Measurements from ENCODE around the gene ITPKC. TPM values are rescaled to one million over a fixed set of nuclear protein-coding genes. Genes with fewer than 3 reads are reported as not detected.

ITPKC gene
- polyA plus RNA-seq, 1 of the 3 experiments (the other 2 are of a cell fraction) = 6.3 TPM

DNA sequence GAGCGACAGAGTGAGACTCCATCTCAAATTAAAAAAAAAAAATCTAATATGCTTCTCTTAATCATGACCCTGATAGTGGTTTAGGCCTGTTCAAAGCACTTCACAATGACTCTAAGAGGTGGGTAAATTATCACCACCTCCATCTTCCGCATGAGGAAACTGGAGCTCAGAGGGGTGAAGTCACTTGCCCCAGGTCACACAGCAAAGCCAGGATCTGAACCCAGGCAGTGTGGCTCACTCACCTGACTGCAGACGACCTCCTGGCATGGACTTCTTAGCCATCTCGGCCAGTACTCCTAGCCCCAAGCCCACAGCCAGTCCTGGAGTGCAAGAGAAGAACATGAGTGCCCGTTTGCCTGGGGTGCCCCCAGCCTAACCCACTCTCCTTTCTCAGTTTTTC lies 7.1 kb upstream of the ITPKC start:
- H3K9me2 ChIP-seq = no peaks in the 10 kb centered on the region
- H3K27ac ChIP-seq (ENCODE audit: low read depth in 2 of 2, low read length in 1 of 2) = no peak overlapping the region
- ChIA-PET POLR2A (no interaction called here), CTCF (no interaction called here)
- H3K4me3 ChIP-seq (ENCODE audit: low read depth in 2 of 2, low read length in 1 of 2) = no peak overlapping the region
- no peaks in the 10 kb centered on the region for H3K27me3 ChIP-seq (ENCODE audit: insufficient read depth)
- TF ChIP-seq ZBTB33 (IDR thresholded peaks at IDR 0.05; ENCODE audit: borderline replicate concordance, low read depth) (no peak), RFX5 (IDR thresholded peaks at IDR 0.05; ENCODE audit: low read length) (no peak), RAD21 (IDR thresholded peaks at IDR 0.05; ENCODE audit: low read length) (no peak), USF1 (IDR thresholded peaks at IDR 0.05; ENCODE audit: borderline replicate concordance, low read depth) (no peak), SMC3 (IDR thresholded peaks at IDR 0.05; ENCODE audit: low read depth, low read length) (no peak)
- TF ChIP-seq, protein P1, sequence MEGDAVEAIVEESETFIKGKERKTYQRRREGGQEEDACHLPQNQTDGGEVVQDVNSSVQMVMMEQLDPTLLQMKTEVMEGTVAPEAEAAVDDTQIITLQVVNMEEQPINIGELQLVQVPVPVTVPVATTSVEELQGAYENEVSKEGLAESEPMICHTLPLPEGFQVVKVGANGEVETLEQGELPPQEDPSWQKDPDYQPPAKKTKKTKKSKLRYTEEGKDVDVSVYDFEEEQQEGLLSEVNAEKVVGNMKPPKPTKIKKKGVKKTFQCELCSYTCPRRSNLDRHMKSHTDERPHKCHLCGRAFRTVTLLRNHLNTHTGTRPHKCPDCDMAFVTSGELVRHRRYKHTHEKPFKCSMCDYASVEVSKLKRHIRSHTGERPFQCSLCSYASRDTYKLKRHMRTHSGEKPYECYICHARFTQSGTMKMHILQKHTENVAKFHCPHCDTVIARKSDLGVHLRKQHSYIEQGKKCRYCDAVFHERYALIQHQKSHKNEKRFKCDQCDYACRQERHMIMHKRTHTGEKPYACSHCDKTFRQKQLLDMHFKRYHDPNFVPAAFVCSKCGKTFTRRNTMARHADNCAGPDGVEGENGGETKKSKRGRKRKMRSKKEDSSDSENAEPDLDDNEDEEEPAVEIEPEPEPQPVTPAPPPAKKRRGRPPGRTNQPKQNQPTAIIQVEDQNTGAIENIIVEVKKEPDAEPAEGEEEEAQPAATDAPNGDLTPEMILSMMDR (IDR thresholded peaks at IDR 0.05) = no peak
- peaks cover 0 to 6% of the 10 kb centered on the region in 2 experiments; a peak in 1 of 4 replicates for H3K4me1 ChIP-seq (ENCODE audit: control insufficient read depth in 1 of 2, insufficient read depth in 2 of 2, low read depth in 1 of 2, low read length in 1 of 2)
- peaks cover 6 to 46% of the 10 kb centered on the region in 2 experiments for H3K36me3 ChIP-seq (replicated peaks in 1 of 2; ENCODE audit: control insufficient read depth in 1 of 2, insufficient read depth in 2 of 2, low read length in 1 of 2)
- H3K4me2 ChIP-seq = no peak overlapping the region
- no peak for DNase-seq
- 95% methylated on average over 4 of the region's 5 CpGs for WGBS (ENCODE audit: low lambda C conversion rate)
- H3K79me2 ChIP-seq (ENCODE audit: insufficient read depth) = peaks cover 15% of the 10 kb centered on the region
- no peaks in the 10 kb centered on the region for H3F3A ChIP-seq (replicated peaks; ENCODE audit: insufficient read depth)
- no peak overlapping the region for H3K9ac ChIP-seq
- H4K20me1 ChIP-seq (ENCODE audit: insufficient read depth) = no peaks in the 10 kb centered on the region
- H3K9me3 ChIP-seq = no peaks in the 10 kb centered on the region
- no peak overlapping the region for H2AFZ ChIP-seq (ENCODE audit: low read depth)

DNA sequence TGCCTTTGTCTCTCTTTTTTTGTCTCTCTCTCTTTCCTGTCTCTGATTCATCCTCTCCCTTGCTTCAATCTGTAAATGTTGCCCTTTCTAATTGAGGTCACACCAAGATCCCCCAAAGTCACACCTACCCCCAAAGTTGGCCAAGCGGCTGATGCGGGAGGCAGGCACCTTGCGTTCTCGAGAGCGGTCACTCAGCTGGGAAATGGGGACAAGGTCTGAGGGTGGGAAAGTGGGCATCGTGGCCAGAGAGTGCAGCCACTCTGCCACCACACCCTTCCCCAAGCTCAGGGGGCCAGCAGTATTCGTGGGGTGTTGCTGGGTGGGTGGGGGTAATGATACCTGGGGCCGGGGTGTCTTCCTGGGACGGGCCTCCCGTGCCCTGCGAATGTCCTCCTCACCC lies 3.0 kb upstream of the ITPKC start:
- no peak for DNase-seq
- Histone ChIP-seq H3F3A (replicated peaks; ENCODE audit: insufficient read depth) (peaks cover 17% of the 10 kb centered on the region), H3K4me2 (peak overlapping the region; percentile 89), H3K4me3 (ENCODE audit: low read depth in 2 of 2, low read length in 1 of 2) (peak overlapping the region; percentile 70 to 80), H3K9me2 (no peaks in the 10 kb centered on the region), H3K27ac (ENCODE audit: low read depth in 2 of 2, low read length in 1 of 2) (peak overlapping the region; percentile 96 to 100), H4K20me1 (ENCODE audit: insufficient read depth) (no peaks in the 10 kb centered on the region), H3K9me3 (no peaks in the 10 kb centered on the region), H3K79me2 (ENCODE audit: insufficient read depth) (peaks cover 33% of the 10 kb centered on the region), H3K27me3 (ENCODE audit: insufficient read depth) (no peaks in the 10 kb centered on the region), H3K4me1 (ENCODE audit: control insufficient read depth in 1 of 2, insufficient read depth in 2 of 2, low read depth in 1 of 2, low read length in 1 of 2) (peaks cover 8 to 30% of the 10 kb centered on the region in 2 experiments; a peak in 1 of 4 replicates), H3K36me3 (replicated peaks in 1 of 2; ENCODE audit: control insufficient read depth in 1 of 2, insufficient read depth in 2 of 2, low read length in 1 of 2) (peaks cover 2 to 16% of the 10 kb centered on the region in 2 experiments), H2AFZ (ENCODE audit: low read depth) (no peak overlapping the region), H3K9ac (peak overlapping the region; percentile 98)
- 94% methylated on average over 6 of the region's 11 CpGs for WGBS (ENCODE audit: low lambda C conversion rate)
- CTCF ChIA-PET = no interaction called here
- POLR2A ChIA-PET = no interaction called here
- no peak for TF ChIP-seq RXRA (IDR thresholded peaks at IDR 0.05; ENCODE audit: borderline replicate concordance, low read depth)
- TF ChIP-seq YY1 (IDR thresholded peaks at IDR 0.05; ENCODE audit: low read depth) = no peak
- TF ChIP-seq FOSL2 (IDR thresholded peaks at IDR 0.05; ENCODE audit: borderline replicate concordance, low read depth) = no peak
- TF ChIP-seq SIN3A (IDR thresholded peaks at IDR 0.05; ENCODE audit: borderline replicate concordance, low read depth, low read length) = no peak
- TF ChIP-seq, protein P2, sequence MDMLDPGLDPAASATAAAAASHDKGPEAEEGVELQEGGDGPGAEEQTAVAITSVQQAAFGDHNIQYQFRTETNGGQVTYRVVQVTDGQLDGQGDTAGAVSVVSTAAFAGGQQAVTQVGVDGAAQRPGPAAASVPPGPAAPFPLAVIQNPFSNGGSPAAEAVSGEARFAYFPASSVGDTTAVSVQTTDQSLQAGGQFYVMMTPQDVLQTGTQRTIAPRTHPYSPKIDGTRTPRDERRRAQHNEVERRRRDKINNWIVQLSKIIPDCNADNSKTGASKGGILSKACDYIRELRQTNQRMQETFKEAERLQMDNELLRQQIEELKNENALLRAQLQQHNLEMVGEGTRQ (IDR thresholded peaks at IDR 0.05; ENCODE audit: borderline replicate concordance, low read depth, low read length) = no peak
- TF ChIP-seq, protein P1 (IDR thresholded peaks at IDR 0.05) = no peak
- TF ChIP-seq EP300 (IDR thresholded peaks at IDR 0.05; ENCODE audit: borderline replicate concordance in 1 of 2, low read depth in 1 of 2, low read length in 1 of 2) = no peak
- TF ChIP-seq NFIC (IDR thresholded peaks at IDR 0.05; ENCODE audit: borderline replicate concordance) = no peak
- TF ChIP-seq JUND (IDR thresholded peaks at IDR 0.05) = no peak
- no peak for TF ChIP-seq RFX5 (IDR thresholded peaks at IDR 0.05; ENCODE audit: low read length)
- TF ChIP-seq TCF12 (IDR thresholded peaks at IDR 0.05) = no peak
- no peak for TF ChIP-seq IRF3 (IDR thresholded peaks at IDR 0.05; ENCODE audit: low read depth, low read length)
- no peak for TF ChIP-seq SMC3 (IDR thresholded peaks at IDR 0.05; ENCODE audit: low read depth, low read length)
- TF ChIP-seq RAD21 (IDR thresholded peaks at IDR 0.05; ENCODE audit: low read length) = no peak
- TF ChIP-seq EZH2phosphoT487 (IDR thresholded peaks at IDR 0.05; ENCODE audit: borderline replicate concordance, low read depth) = no peak
- TF ChIP-seq TEAD4 (IDR thresholded peaks at IDR 0.05; ENCODE audit: borderline replicate concordance, insufficient read depth) = no peak

Data from SK-N-SH (cell line).